Left ventricle myocardium inferior (tissue), 1 donor: ENCODE data around the gene MCM8. TPM values are rescaled to one million over a fixed set of nuclear protein-coding genes. Genes with fewer than 3 reads are reported as not detected.

Source experiments
- DNase-seq: peaks from one replicate; pipeline ENCODE4 v3.0.0-alpha.2; 2020
- H3K27ac ChIP-seq: fragments of 200-600 bp; replicated peaks from 2 replicates; pipeline ENCODE4 v1.8.0; 2021
- H3K27me3 ChIP-seq: fragments of 200-600 bp; 2 replicates; pipeline ENCODE4 v1.8.0; 2021; ENCODE audit warnings: low read depth
- H3K36me3 ChIP-seq: fragments of 200-600 bp; 2 replicates; pipeline ENCODE4 v1.8.0; 2021
- H3K4me1 ChIP-seq: fragments of 200-600 bp; 2 replicates; pipeline ENCODE4 v1.8.0; 2021
- H3K4me3 ChIP-seq: fragments of 200-600 bp; 2 replicates; pipeline ENCODE4 v1.8.0; 2021; ENCODE audit warnings: mild to moderate bottlenecking, moderate library complexity
- H3K9me3 ChIP-seq: fragments of 200-600 bp; replicated peaks from 2 replicates; pipeline ENCODE4 v1.8.0; 2021
- CTCF ChIP-seq: fragments of 200-600 bp; IDR thresholded peaks from 2 replicates; pipeline ENCODE4 v1.8.0; 2021; ENCODE audit warnings: antibody characterized with exemption, mild to moderate bottlenecking, borderline replicate concordance
- intact Hi-C: fragments of 100-400 bp; cut with micrococcal nuclease; formaldehyde crosslinking; loops from one replicate; pipeline ENCODE4 v1.11.0; 2022
- total RNA-seq: library from RNA; stranded (reverse); fragmentation: NEBNext Ultra II Directional; extraction: Animal tissue kit (Norgen Biotek cat#: 25700); gene quantifications from one replicate; pipeline ENCODE4 v1.2.1, GENCODE V29; 2021
- donor health status: DM: no; HTN: yes; CAD: no; lungs with severe emphysema.

MCM8 gene
- total RNA-seq, 1 donor from 2014 or later = 6.9 TPM

GRCh38 chr20:5975778-5976177 lies 25.3 kb downstream of the MCM8 start:
- no peak overlapping the region for H3K4me3 ChIP-seq
- H3K9me3 ChIP-seq = no peaks in the 10 kb centered on the region
- no peaks in the 10 kb centered on the region for H3K27me3 ChIP-seq
- no peak overlapping the region for H3K27ac ChIP-seq
- peaks cover 42% of the 10 kb centered on the region for H3K36me3 ChIP-seq
- intact Hi-C loops = no loop called here
- DNase-seq = no peak
- H3K4me1 ChIP-seq = no peaks in the 10 kb centered on the region
- TF ChIP-seq CTCF = no peak

GRCh38 chr20:5977223-5977622 lies 26.8 kb downstream of the MCM8 start:
- H3K27me3 ChIP-seq = no peaks in the 10 kb centered on the region
- no peak overlapping the region for H3K27ac ChIP-seq
- TF ChIP-seq CTCF = no peak
- H3K36me3 ChIP-seq = peaks cover 42% of the 10 kb centered on the region
- no peaks in the 10 kb centered on the region for H3K9me3 ChIP-seq
- intact Hi-C loops = no loop called here
- H3K4me1 ChIP-seq = no peaks in the 10 kb centered on the region
- H3K4me3 ChIP-seq = no peak overlapping the region
- no peak for DNase-seq

- intact Hi-C loops = no loop called here
- no peaks in the 10 kb centered on the region for H3K9me3 ChIP-seq
- H3K27ac ChIP-seq = no peak overlapping the region
- no peaks in the 10 kb centered on the region for H3K4me1 ChIP-seq
- no peaks in the 10 kb centered on the region for H3K27me3 ChIP-seq
- peaks cover 44% of the 10 kb centered on the region for H3K36me3 ChIP-seq
- DNase-seq = no peak
- no peak for TF ChIP-seq CTCF
- no peak overlapping the region for H3K4me3 ChIP-seq
Observed at GRCh38 chr20:5977975-5978374, 27.5 kb downstream of the MCM8 start.

GRCh38 chr20:5979801-5980200 lies 29.3 kb downstream of the MCM8 start:
- Histone ChIP-seq H3K9me3 (no peaks in the 10 kb centered on the region), H3K27me3 (no peaks in the 10 kb centered on the region), H3K27ac (no peak overlapping the region), H3K36me3 (peaks cover 42% of the 10 kb centered on the region), H3K4me3 (no peak overlapping the region), H3K4me1 (no peaks in the 10 kb centered on the region)
- no peak for DNase-seq
- intact Hi-C loops = no loop called here
- no peak for TF ChIP-seq CTCF

GRCh38 chr20:5980720-5981538 lies 30.5 kb downstream of the MCM8 start:
- Histone ChIP-seq H3K36me3 (peaks cover 46% of the 10 kb centered on the region), H3K27me3 (no peaks in the 10 kb centered on the region), H3K27ac (no peak overlapping the region), H3K4me1 (no peaks in the 10 kb centered on the region), H3K4me3 (no peak overlapping the region), H3K9me3 (no peaks in the 10 kb centered on the region)
- TF ChIP-seq CTCF = no peak
- intact Hi-C loops = no loop called here
- no peak for DNase-seq
